Nephron progenitor cell (in vitro differentiated cells): ENCODE results near the gene FGD4.
A peak's percentile ranks its signal among the peaks of the same experiment; 100 is the strongest.

Experiments
- DNase-seq: peaks from one replicate; pipeline ENCODE4 v3.0.0; 2021
- H3K27ac Mint-ChIP-seq: 2 replicates; pipeline ENCODE4 v1.8.0; 2021; ENCODE audit warnings: mild to moderate bottlenecking, moderate library complexity, mixed read lengths
- H3K27me3 Mint-ChIP-seq: 2 replicates; pipeline ENCODE4 v1.8.0; 2021; ENCODE audit warnings: mild to moderate bottlenecking, low read depth, mixed read lengths; ENCODE audit not compliant: poor library complexity
- H3K36me3 Mint-ChIP-seq: 2 replicates; pipeline ENCODE4 v1.8.0; 2021; ENCODE audit warnings: low read depth, mixed read lengths
- H3K4me1 Mint-ChIP-seq: 2 replicates; pipeline ENCODE4 v1.8.0; 2021; ENCODE audit warnings: mixed read lengths
- H3K4me3 Mint-ChIP-seq: 2 replicates; pipeline ENCODE4 v1.8.0; 2021; ENCODE audit warnings: mild to moderate bottlenecking, moderate library complexity, mixed read lengths
- H3K9me3 Mint-ChIP-seq: 2 replicates; pipeline ENCODE4 v1.8.0; 2021; ENCODE audit warnings: mild to moderate bottlenecking, moderate library complexity, mixed read lengths
- TF ChIP-seq, protein P1 (sequence below): fragments of 200-600 bp; sonication (generic); IDR thresholded peaks from 2 replicates; pipeline ENCODE4 v1.5.0; 2021; ENCODE audit warnings: antibody characterized with exemption

FGD4 gene

DNA sequence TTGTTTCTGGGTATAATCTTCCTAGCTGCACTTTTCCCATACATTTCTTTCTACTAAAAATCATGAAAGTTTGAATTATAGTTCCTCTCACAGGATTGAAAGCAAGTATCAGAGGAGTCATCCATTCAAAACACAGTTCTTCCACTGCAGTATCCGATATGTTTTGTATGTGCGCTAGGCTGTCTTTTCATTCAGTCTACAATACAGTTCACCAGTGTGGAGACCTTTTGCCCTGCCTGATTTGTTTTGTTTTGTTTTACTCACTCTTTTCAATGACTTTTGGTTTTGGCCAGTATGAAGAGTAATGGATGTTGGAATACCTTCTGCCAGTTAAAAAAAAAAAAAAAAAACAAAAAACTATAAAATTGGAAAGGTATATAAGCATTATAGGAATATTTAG, 91.4 kb downstream of the FGD4 start:
- no peak for DNase-seq

DNA sequence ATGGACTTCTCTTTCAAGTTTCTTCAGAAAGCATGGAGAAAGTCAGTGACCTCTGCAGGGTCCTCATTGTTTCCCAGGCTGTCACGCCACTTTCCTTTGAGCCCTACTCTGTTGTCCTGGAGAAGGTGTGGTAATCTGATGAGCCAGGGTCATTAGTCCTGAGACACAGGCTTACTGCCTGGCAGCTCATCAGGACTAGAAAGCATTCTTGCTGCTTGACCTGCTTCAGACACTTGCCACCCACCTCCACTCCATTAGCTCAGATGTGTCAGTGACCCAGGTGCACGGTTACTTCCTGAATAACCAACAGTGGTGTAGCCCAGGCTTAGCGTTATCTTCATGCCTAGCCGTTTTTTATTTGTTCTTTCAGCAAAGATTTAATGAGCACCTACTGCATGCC, 93.9 kb downstream of the FGD4 start:
- Mint-ChIP-seq H3K9me3 (no peaks in the 10 kb centered on the region), H3K4me3 (no peak overlapping the region), H3K36me3 (no peaks in the 10 kb centered on the region), H3K27me3 (peaks cover 4% of the 10 kb centered on the region), H3K27ac (no peak overlapping the region), H3K4me1 (peaks cover 9% of the 10 kb centered on the region)
- TF ChIP-seq, protein P1, sequence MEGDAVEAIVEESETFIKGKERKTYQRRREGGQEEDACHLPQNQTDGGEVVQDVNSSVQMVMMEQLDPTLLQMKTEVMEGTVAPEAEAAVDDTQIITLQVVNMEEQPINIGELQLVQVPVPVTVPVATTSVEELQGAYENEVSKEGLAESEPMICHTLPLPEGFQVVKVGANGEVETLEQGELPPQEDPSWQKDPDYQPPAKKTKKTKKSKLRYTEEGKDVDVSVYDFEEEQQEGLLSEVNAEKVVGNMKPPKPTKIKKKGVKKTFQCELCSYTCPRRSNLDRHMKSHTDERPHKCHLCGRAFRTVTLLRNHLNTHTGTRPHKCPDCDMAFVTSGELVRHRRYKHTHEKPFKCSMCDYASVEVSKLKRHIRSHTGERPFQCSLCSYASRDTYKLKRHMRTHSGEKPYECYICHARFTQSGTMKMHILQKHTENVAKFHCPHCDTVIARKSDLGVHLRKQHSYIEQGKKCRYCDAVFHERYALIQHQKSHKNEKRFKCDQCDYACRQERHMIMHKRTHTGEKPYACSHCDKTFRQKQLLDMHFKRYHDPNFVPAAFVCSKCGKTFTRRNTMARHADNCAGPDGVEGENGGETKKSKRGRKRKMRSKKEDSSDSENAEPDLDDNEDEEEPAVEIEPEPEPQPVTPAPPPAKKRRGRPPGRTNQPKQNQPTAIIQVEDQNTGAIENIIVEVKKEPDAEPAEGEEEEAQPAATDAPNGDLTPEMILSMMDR: no peak
- no peak for DNase-seq

More for the DNA sequence above, 91.4 kb downstream of the FGD4 start:
- Mint-ChIP-seq H3K27ac (no peak overlapping the region), H3K9me3 (no peaks in the 10 kb centered on the region), H3K36me3 (no peaks in the 10 kb centered on the region), H3K27me3 (peaks cover 4% of the 10 kb centered on the region), H3K4me3 (no peak overlapping the region), H3K4me1 (peaks cover 9% of the 10 kb centered on the region)
- TF ChIP-seq, protein P1: no peak

DNA sequence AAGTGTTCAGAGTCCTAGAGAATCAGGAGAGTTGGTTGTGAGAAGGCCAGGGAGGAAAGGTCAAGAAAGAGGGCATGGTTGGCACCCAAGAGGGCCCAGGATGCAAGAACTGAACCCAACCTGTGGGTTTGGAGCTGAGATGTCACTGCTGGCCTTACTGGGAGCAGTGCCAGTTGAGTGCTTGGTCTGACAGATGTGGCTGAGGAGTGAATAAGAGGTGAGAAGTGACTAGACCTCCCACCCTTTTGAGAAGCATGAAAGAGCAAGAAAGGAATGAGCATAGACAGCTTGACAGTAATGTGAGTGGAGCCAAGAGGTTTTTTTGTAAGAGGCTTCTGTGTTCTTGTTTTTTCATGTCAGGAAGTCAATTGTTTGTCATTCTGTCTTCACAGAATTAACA, 95.3 kb downstream of the FGD4 start:
- peaks cover 4% of the 10 kb centered on the region for H3K27me3 Mint-ChIP-seq
- no peak overlapping the region for H3K27ac Mint-ChIP-seq
- no peaks in the 10 kb centered on the region for H3K36me3 Mint-ChIP-seq
- H3K9me3 Mint-ChIP-seq: no peaks in the 10 kb centered on the region
- TF ChIP-seq, protein P1: no peak
- peaks cover 9% of the 10 kb centered on the region for H3K4me1 Mint-ChIP-seq
- no peak overlapping the region for H3K4me3 Mint-ChIP-seq
- DNase-seq: no peak

DNA sequence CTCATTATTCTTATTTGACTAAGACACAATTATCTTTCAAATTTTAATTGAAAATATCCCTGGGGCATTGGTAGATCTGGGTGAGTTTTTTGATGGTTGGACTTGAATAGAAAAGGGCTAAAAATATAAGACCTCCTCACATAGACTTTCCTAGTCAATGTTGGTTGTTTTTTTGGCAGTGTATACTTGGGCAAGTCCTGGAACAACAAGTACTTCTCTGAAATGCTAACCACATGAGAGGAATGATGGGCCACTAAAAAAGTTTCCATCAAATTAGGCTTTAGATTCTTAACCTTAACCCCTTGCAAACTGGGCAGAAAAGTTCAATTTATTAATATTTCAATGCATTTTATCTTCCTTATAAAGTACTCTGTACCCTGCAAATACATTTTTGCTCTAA, 97.6 kb downstream of the FGD4 start:
- Mint-ChIP-seq H3K9me3 (no peaks in the 10 kb centered on the region), H3K4me3 (no peak overlapping the region), H3K4me1 (peaks cover 5% of the 10 kb centered on the region), H3K27me3 (peaks cover 9% of the 10 kb centered on the region), H3K27ac (no peak overlapping the region), H3K36me3 (no peaks in the 10 kb centered on the region)
- no peak for DNase-seq
- TF ChIP-seq, protein P1: no peak

DNA sequence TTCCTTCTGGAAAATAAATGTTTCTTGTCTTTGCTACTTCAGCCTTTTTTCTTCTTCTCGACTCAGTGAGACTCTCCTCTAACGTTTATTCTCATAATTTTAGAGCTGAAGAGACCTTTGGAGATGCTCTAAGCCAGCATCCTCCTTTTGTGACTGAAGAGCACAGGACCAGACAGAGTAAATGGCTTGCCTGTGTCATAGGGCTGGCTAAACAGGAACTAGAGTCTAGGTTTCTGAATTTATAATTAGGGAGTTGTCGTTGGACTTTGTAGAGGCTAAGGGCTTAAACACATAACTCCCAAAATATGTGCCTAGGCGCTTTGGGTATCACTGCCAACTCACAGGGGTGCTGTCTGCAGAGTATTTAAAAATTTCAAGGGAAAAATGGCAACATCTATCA, 98.5 kb downstream of the FGD4 start:
- no peaks in the 10 kb centered on the region for H3K36me3 Mint-ChIP-seq
- peaks cover 12% of the 10 kb centered on the region for H3K4me1 Mint-ChIP-seq
- no peak overlapping the region for H3K4me3 Mint-ChIP-seq
- TF ChIP-seq, protein P1: no peak
- no peak for DNase-seq
- H3K27ac Mint-ChIP-seq: peak overlapping the region; percentile 24
- no peaks in the 10 kb centered on the region for H3K9me3 Mint-ChIP-seq
- peaks cover 9% of the 10 kb centered on the region for H3K27me3 Mint-ChIP-seq

DNA sequence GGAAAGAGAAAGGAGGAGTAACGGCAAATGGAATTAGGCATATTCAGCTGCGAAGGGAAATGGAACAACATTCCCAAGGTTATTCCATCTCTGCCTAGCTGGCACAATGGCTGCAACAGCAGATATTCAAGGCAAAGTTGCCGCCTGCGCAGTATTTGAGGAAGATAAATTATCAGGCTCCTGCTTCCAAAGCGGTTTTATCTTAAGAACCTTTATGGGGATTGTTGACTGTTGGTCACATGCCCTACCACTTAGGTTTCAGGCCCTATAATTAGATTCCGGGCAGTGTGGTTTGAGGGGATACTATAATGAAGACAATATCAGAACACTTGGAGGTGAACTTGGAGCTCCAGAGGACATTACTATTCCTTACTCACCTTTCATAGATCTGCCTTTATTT, 99.7 kb downstream of the FGD4 start:
- H3K4me3 Mint-ChIP-seq: no peak overlapping the region
- TF ChIP-seq, protein P1: no peak
- H3K36me3 Mint-ChIP-seq: no peaks in the 10 kb centered on the region
- H3K4me1 Mint-ChIP-seq: peaks cover 24% of the 10 kb centered on the region
- H3K9me3 Mint-ChIP-seq: no peaks in the 10 kb centered on the region
- no peak for DNase-seq
- no peak overlapping the region for H3K27ac Mint-ChIP-seq
- H3K27me3 Mint-ChIP-seq: peaks cover 5% of the 10 kb centered on the region
